NCI-H774 (cell line): ENCODE data around the gene PRR12.
A peak's percentile ranks its signal among the peaks of the same experiment; 100 is the strongest.

ENCODE experiments used
- DNase-seq: peaks from one replicate; lab custom pipeline; 2025; lab: John Stamatoyannopoulos, UW

PRR12 gene

GRCh38 chr19:49560358-49560900 lies 30.6 kb upstream of the PRR12 start:
- DNase-seq = no peak

DNA sequence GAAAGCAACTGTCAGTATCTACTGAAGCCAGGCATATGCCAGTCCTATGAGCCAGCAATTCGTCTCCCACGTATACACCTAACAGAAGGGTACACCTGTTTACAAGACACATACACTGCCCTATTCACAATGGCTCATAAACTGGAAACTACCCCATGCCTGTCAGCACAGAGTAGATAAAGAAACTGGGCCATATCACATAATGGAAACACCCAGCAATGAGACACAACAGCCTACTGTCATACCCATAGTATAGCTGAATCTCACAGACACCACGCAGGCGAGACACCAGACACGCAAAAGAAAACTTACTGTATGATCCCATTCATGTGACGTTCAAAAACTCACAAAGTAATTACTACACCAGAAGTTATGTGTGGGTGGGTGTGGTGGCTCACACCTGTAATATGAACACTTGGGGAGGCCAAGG lies 26.4 kb upstream of the PRR12 start:
- no peak for DNase-seq

DNA sequence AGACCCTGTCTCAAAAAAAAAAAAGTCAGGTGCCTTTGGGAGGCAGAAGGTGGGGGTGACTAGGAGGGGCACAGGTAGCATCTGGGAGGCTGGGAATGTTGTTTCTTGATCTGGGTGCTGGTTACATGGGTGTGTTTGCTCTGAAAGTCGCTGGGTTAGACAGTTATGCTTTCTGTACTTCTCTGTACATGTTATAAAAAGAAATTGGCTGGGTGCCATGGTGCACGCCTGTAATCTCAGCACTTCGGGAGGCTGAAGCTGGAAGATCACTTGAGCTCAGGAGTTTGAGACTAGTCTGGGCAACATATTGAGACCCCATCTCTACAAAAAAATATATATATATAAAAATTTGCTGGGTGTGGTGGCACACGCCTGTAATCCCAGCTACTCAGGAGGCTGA lies 25.7 kb upstream of the PRR12 start:
- no peak for DNase-seq

GRCh38 chr19:49566302-49566701 lies 24.7 kb upstream of the PRR12 start:
- no peak for DNase-seq

DNA sequence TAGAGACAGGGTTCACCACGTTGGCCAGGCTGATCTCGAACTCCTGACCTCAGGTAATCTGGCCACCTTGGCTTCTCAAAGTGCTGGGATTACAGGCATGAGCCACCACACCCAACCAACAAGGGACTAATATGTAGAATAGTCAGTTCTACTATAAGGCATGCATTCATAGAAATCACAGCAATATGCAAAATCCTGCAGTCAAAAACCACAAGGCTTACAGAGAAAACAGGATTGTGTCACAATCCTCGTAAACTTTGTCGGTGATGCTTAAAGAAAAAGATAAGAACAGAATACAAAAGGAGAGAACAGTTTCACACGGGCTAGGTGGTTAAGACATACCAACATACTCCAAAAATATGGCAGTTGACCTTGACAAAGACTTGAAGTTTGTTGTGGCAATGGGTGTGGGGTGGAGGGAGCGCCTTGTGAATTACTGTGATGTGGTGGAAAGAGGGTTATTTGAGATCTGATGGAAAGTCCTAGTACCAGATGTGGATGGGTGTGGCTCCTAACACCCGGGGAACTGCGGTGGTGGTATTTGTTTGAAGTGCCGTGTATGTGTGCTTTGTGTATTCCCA lies 23.0 kb upstream of the PRR12 start:
- DNase-seq = no peak

- DNase-seq = peak; percentile 62
Measured at GRCh38 chr19:49570138-49570856, 20.7 kb upstream of the PRR12 start.

DNA sequence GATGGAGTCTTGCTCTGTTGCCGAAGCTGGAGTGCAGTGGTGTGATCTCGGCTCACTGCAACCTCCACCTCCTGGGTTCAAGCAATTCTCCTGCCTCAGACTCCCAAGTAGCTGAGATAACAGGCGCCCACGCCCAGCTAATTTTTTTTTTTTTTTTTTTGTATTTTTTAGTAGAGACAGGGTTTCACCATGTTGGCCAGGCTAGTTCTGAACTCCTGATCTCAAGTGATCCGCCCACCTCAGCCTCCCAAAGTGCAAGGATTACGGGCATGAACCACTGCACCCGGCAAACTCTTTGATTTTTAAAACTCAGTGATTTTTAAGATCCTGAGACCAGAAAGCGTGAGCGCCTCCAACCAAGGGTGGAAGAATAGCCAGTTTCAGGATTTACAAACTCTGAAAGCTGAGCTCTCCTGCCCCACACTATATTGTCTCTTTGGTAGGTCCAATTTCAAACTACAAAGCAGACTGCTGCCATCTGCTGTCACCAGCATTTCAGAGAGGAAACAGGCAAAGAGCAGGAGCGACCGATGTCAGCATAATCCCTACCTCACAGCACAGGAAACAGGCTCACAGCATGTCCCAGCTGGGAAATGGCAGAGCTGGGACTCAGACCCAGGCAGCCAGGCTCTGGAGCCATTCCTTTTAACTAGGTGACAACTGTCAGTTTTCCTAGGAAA lies 19.8 kb upstream of the PRR12 start:
- no peak for DNase-seq

- DNase-seq = no peak
Measured at GRCh38 chr19:49573009-49573408, 18.0 kb upstream of the PRR12 start.

DNA sequence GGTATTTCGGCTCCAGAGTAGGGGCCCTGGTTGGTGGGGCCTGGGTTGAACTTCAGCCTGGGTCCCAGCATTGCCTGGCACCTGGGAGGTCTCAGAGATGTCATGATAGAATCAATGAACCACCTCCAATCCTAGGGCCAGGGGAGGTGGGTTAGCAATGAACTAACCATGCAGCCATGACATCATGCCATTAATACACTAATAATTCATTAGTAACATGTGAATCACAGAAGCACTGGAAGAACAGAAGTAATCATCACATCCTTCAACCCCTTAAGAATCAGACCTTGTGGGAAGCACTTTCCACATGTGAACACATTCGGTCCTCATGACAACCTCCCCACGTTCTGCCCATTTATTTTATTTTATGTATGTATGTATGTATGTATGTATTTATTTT lies 17.6 kb upstream of the PRR12 start:
- no peak for DNase-seq

- no peak for DNase-seq
Measured at GRCh38 chr19:49574206-49574755, 16.7 kb upstream of the PRR12 start.

- DNase-seq = no peak
Measured at GRCh38 chr19:49579193-49579592, 11.8 kb upstream of the PRR12 start.

- DNase-seq = no peak
Measured at GRCh38 chr19:49579947-49580263, 11.1 kb upstream of the PRR12 start.

DNA sequence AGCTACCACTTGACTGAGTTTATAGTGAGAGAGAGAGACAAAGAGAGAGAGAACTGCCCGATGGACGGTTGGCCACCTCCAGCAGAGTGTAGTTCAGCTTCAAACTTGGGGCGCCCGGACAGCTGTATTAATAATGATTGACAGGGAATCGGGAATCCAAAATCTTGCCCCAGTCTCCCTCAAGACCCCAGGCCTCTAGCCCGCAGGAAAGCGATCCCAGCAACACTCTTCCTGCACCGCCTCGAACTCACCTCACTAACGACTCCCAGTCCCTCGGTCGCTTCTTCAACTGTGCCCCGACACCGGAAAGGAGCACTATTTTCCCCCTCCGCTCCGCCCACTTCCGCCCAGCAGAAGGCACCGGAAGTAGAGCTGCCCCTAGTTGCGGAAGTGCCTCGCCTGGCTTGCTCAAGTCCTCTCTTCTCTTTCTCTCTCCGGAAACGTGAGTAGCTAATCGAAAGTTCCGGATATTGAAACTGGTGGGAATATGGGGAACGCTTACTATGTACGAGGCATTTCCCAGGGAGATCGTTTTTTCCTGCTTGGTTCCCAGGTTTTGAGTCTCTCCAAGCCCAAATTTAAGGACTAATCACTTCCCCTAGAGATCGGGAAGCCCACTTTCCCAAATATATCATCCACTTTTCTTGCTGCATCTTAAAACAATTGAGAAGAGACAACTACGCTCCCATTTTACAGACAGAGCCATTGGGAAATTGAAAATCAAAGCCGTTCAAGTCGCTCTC lies 10.5 kb upstream of the PRR12 start, which contains the start of gene NOSIP:
TSS of gene NOSIP (minus strand) at position 293 of the 743 bp plus-strand sequence. CDS start 19,865 bp downstream, outside the sequence.
- DNase-seq = peak; percentile 95

- DNase-seq = peak; percentile 45
Measured at GRCh38 chr19:49581007-49581508, 9.9 kb upstream of the PRR12 start, which contains the start of gene PRRG2. Gene PRRG2 (plus strand): TSS chr19:49581316. CDS start chr19:49583220, 1,904 bp downstream.

DNA sequence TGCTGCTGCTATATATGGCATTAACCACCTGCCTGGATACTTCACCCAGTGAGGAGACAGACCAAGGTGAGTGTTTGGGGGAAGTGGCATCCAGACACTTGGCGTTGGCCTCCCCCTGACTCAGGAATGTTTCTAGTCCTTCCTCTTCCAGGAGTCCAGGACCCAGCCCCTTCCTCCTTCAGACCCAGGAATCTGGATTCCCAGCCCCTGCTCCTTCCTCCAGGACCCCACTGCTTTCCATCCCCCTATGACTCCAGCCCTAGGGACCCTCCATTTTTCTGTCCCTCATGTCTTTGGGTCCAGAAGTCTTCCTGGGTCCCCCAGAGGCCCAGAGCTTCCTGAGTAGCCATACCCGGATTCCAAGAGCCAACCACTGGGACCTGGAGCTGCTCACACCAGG lies 7.7 kb upstream of the PRR12 start:
- no peak for DNase-seq

DNA sequence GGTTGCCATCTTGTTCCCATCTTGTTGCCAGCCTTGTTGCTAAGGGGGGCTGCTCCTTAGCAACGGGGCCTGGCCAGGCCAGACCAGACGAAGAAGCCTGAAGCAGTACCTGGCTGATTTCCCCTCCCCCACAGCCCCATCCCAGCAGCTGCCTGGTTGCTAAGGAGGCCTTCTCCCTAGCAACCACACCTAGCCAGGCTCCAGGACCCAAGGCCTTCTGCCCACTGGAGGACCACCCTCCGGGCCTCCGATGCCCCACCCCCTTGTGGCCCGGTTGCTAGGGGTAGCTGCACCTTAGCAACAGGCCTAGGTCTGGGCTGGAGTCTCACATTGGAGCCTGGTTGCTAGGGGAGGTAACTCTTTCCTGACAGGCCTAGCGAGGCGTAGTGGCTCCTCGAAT lies 6.0 kb upstream of the PRR12 start:
- no peak for DNase-seq

- no peak for DNase-seq
Measured at GRCh38 chr19:49587227-49587626, 3.8 kb upstream of the PRR12 start.

GRCh38 chr19:49588365-49589122 lies 2.4 kb upstream of the PRR12 start:
- DNase-seq = no peak

GRCh38 chr19:49589502-49589905 lies 1.5 kb upstream of the PRR12 start:
- DNase-seq = no peak

DNA sequence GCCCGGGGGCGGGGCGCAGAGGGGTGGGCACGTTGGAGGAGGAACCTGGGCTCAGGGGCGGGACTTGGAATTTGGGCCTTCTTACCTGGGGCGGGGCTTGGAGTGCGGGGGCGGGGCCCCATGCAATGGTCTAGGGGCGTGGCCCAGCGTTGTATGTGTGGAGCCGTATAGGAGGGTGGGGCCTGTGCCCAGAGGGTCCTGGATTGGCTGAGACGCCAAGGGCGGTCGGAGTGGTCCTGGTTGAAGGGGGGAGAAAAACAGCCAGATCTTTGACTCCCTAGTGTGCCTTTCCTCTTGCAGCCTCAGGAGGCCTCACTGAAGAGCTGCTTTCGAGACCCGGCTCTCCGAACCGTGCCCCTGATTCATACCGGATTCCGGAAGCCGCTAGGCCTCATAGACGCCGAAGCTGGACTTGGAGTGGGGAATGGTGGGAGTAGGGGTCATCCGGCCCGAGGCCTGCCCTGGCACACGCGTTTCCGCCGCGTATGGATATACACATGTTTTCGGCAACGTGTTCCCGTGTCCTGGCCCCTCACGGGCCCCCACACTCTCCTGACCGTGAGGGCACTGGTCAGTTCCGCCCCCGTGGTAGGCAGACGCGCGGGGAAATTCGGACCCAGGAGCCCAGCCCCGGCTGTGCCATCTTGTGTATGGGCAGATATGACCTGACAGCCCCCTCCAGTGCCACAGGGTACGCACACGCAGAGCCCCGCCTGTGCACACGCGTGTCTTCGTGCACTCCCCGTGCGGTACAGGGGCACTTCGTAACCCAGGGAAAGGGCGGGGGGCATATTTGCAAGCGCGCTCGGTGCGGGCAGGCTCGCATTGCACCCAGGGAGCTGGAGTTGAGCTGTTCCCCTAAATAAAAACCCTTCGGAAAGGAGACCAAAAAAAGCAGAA lies 661 bp upstream of the PRR12 start:
- DNase-seq = peak; percentile 95
